H1 (cell line): ENCODE data around the gene CA10.

Experiments used
- ATF2 ChIP-seq: IDR thresholded peaks from 2 replicates; pipeline ENCODE4 v1.6.1; 2012; ENCODE audit warnings: low read length, inconsistent platforms
- ATF3 ChIP-seq: IDR thresholded peaks from 2 replicates; pipeline ENCODE4 v1.6.1; 2011; ENCODE audit warnings: low read depth, mild to moderate bottlenecking, low read length; ENCODE audit not compliant: insufficient read depth
- CBX8 ChIP-seq: fragments of 300-800, 300-1000 bp; sonication (generic); IDR thresholded peaks from 2 replicates; pipeline ENCODE4 v1.7.1; 2016; ENCODE audit warnings: low read depth, low read length, borderline replicate concordance
- JUN ChIP-seq: IDR thresholded peaks from 2 replicates; pipeline ENCODE4 v1.6.1; 2011; ENCODE audit warnings: low read depth, mild to moderate bottlenecking, improper control_type of control experiment, low read length
- KDM1A ChIP-seq: fragments of 200-600, 300-600 bp; sonication (generic); IDR thresholded peaks from 2 replicates; pipeline ENCODE4 v1.7.1; 2016; ENCODE audit warnings: mild to moderate bottlenecking, low read length, borderline replicate concordance
- MAFK ChIP-seq: IDR thresholded peaks from 2 replicates; pipeline ENCODE4 v1.6.1; 2012; ENCODE audit warnings: low read depth, mild to moderate bottlenecking, improper control_type of control experiment, low read length
- PHF8 ChIP-seq: fragments of 200-600 bp; sonication (generic); conservative IDR thresholded peaks from 2 replicates; pipeline ENCODE4 v1.7.1; 2012; ENCODE audit warnings: low read depth, mild to moderate bottlenecking, inconsistent platforms, low read length, moderate library complexity
- POLR2A ChIP-seq, 2 experiments: IDR thresholded peaks; 1 replicate in 1 of 2; 2 replicates in 1 of 2; pipeline ENCODE4 v1.6.1; 2011; ENCODE audit warnings: low read depth in 2 of 2, low read length in 2 of 2, mild to moderate bottlenecking in 2 of 2; ENCODE audit errors: control extremely low read depth in 1 of 2
- RBBP5 ChIP-seq: IDR thresholded peaks from 2 replicates; pipeline ENCODE4 v1.7.1; 2012; ENCODE audit warnings: low read depth, mild to moderate bottlenecking, inconsistent platforms, low read length, moderate library complexity, borderline replicate concordance
- SAP30 ChIP-seq: fragments of 300-600 bp; sonication (generic); IDR thresholded peaks from 2 replicates; pipeline ENCODE4 v1.7.1; 2012; ENCODE audit warnings: low read length, moderate library complexity, mild to moderate bottlenecking, inconsistent platforms; ENCODE audit not compliant: insufficient read depth, insufficient replicate concordance
- SP1 ChIP-seq: IDR thresholded peaks from 2 replicates; pipeline ENCODE4 v1.6.1; 2011; ENCODE audit warnings: low read depth, low read length
- USF2 ChIP-seq: IDR thresholded peaks from 2 replicates; pipeline ENCODE4 v1.6.1; 2011; ENCODE audit warnings: low read length, improper control_type of control experiment
- TF ChIP-seq, protein P1 (sequence below), 3 experiments: IDR thresholded peaks; 1 replicate in 2 of 3; 2 replicates in 1 of 3; pipeline versions ENCODE4 v1.5.1 to v1.6.1; 2011; ENCODE audit warnings: low read length in 3 of 3, mild to moderate bottlenecking in 3 of 3, inconsistent platforms in 2 of 3, low read depth in 1 of 3, moderate library complexity in 1 of 3; ENCODE audit not compliant: insufficient read depth in 1 of 3; ENCODE audit errors: control extremely low read depth in 1 of 3

DNA sequence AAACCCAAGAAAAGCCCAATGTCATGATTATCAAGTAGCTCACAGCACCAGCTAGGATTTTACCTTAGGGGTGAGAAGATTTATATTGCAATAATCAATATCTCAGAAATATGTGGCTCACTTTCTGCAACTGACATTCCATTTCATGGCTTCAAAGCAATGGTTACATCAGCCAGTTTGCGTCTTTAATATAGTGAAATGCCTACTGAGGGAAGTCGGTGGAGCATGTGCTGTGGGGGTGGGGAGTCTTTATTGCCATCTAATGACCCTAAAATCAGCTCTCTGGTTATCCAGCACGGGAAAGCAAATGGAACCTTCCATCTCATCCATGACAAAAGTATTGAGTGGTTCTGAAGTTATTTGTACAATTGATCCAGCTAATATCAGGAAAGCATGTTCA is 395.5 kb downstream of the CA10 start:
- no peak for TF ChIP-seq ATF3
- no peak for TF ChIP-seq ATF2
- no peak for TF ChIP-seq KDM1A
- TF ChIP-seq JUN = no peak
- no peak for TF ChIP-seq MAFK
- TF ChIP-seq CBX8 = no peak
- TF ChIP-seq RBBP5 = no peak
- no peak for TF ChIP-seq POLR2A (IDR thresholded peaks at IDR 0.05; ENCODE audit: control extremely low read depth in 1 of 2, low read depth in 2 of 2, low read length in 2 of 2)
- TF ChIP-seq SP1 = no peak
- TF ChIP-seq, protein P1, sequence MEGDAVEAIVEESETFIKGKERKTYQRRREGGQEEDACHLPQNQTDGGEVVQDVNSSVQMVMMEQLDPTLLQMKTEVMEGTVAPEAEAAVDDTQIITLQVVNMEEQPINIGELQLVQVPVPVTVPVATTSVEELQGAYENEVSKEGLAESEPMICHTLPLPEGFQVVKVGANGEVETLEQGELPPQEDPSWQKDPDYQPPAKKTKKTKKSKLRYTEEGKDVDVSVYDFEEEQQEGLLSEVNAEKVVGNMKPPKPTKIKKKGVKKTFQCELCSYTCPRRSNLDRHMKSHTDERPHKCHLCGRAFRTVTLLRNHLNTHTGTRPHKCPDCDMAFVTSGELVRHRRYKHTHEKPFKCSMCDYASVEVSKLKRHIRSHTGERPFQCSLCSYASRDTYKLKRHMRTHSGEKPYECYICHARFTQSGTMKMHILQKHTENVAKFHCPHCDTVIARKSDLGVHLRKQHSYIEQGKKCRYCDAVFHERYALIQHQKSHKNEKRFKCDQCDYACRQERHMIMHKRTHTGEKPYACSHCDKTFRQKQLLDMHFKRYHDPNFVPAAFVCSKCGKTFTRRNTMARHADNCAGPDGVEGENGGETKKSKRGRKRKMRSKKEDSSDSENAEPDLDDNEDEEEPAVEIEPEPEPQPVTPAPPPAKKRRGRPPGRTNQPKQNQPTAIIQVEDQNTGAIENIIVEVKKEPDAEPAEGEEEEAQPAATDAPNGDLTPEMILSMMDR (IDR thresholded peaks at IDR 0.05; ENCODE audit: control extremely low read depth in 1 of 3, insufficient read depth in 1 of 3, low read depth in 1 of 3, low read length in 3 of 3) = no peak
- no peak for TF ChIP-seq USF2
- no peak for TF ChIP-seq PHF8
- TF ChIP-seq SAP30 = no peak
